Keratinocyte (primary cell): ENCODE data around the gene PARD3B. TPM values are rescaled to one million over a fixed set of nuclear protein-coding genes. Genes with fewer than 3 reads are reported as not detected.

ENCODE experiments used
- DNase-seq: peaks from one replicate; pipeline ENCODE4 v3.0.0-alpha.2; 2011; ENCODE audit warnings: low read depth, missing footprints, low spot score
- FAIRE-seq: peaks from 2 replicates; lab custom pipeline; 2011; peaks lifted over from hg19 to GRCh38; lab: Jason Lieb, UNC
- H2AFZ ChIP-seq: 2 replicates; pipeline ENCODE4 v1.6.0; 2012; ENCODE audit warnings: low read length, control low read depth, inconsistent platforms; ENCODE audit not compliant: control insufficient read depth
- H3K27ac ChIP-seq: 2 replicates; pipeline ENCODE4 v1.5.1; 2011; ENCODE audit warnings: low read length; ENCODE audit not compliant: control insufficient read depth, insufficient read depth
- H3K27me3 ChIP-seq: 3 replicates; pipeline ENCODE4 v1.6.0; 2011; ENCODE audit warnings: low read length; ENCODE audit not compliant: control insufficient read depth, insufficient read depth; ENCODE audit errors: extremely low read depth
- H3K36me3 ChIP-seq, 2 experiments: 2 replicates in 1 of 2; 3 replicates in 1 of 2; pipeline ENCODE4 v1.5.1; 2011; ENCODE audit warnings: low read length in 2 of 2, mild to moderate bottlenecking in 1 of 2; ENCODE audit not compliant: control insufficient read depth in 2 of 2, insufficient read depth in 2 of 2; ENCODE audit errors: extremely low read depth in 1 of 2
- H3K4me1 ChIP-seq: 3 replicates; pipeline ENCODE4 v1.5.1; 2011; ENCODE audit warnings: low read length; ENCODE audit not compliant: control insufficient read depth, insufficient read depth; ENCODE audit errors: extremely low read depth
- H3K4me2 ChIP-seq: 3 replicates; pipeline ENCODE4 v1.6.0; 2011; ENCODE audit warnings: low read depth, low read length; ENCODE audit not compliant: control insufficient read depth, insufficient read depth; ENCODE audit errors: extremely low read depth
- H3K4me3 ChIP-seq, 3 experiments: fragments of 200-600 bp in 1 of 3; sonication (generic) in 1 of 3; 2 replicates in 2 of 3; 3 replicates in 1 of 3; pipeline ENCODE4 v1.5.1; 2011 to 2016; ENCODE audit warnings: low read length in 3 of 3, mild to moderate bottlenecking in 3 of 3, control low read depth in 2 of 3, inconsistent platforms in 1 of 3, low read depth in 1 of 3, mixed read lengths in 1 of 3, mixed run types in 1 of 3, moderate library complexity in 1 of 3; ENCODE audit not compliant: control insufficient read depth in 2 of 3, insufficient read depth in 2 of 3; ENCODE audit errors: extremely low read depth in 1 of 3
- H3K79me2 ChIP-seq: 2 replicates; pipeline ENCODE4 v1.6.0; 2012; ENCODE audit warnings: low read length; ENCODE audit not compliant: control insufficient read depth, insufficient read depth
- H3K9ac ChIP-seq: 3 replicates; pipeline ENCODE4 v1.6.0; 2011; ENCODE audit warnings: low read length; ENCODE audit not compliant: control insufficient read depth, insufficient read depth; ENCODE audit errors: extremely low read depth
- H3K9me1 ChIP-seq: 3 replicates; pipeline ENCODE4 v1.6.0; 2011; ENCODE audit warnings: low read length; ENCODE audit not compliant: control insufficient read depth, insufficient read depth; ENCODE audit errors: extremely low read depth
- H3K9me3 ChIP-seq: 2 replicates; pipeline ENCODE4 v1.5.1; 2012; ENCODE audit warnings: low read depth, low read length; ENCODE audit not compliant: control insufficient read depth
- H4K20me1 ChIP-seq: 3 replicates; pipeline ENCODE4 v1.6.0; 2011; ENCODE audit warnings: low read length; ENCODE audit not compliant: control insufficient read depth, insufficient read depth; ENCODE audit errors: extremely low read depth
- EZH2 ChIP-seq: IDR thresholded peaks from one replicate; pipeline ENCODE4 v1.6.1; 2012; ENCODE audit warnings: inconsistent platforms, mild to moderate bottlenecking, low read length, moderate library complexity
- dilution Hi-C: fragments of 300-500 bp; cut with MboI; formaldehyde crosslinking; loops from one replicate; pipeline ENCODE4 v1.7.0; 2020; ENCODE audit warnings: low sequenced_read_pairs; ENCODE audit not compliant: extremely low pct_ligation_motif_present
- polyA plus RNA-seq, 5 experiments: library from polyadenylated mRNA; depleted of rRNA in 3 of 5; stranded (reverse) in 3 of 5; stranded (forward) in 1 of 5; unstranded in 1 of 5; fragments of >200 nt; gene quantifications; 1 replicate in 1 of 5; 2 replicates in 3 of 5; 3 replicates in 1 of 5; pipeline versions ENCODE4 v1.2.1 to v1.2.3, GENCODE V29; 2011 to 2012; ENCODE audit warnings: missing spikeins in 2 of 5, low read depth in 1 of 5, low replicate concordance in 1 of 5
- TF ChIP-seq, protein P1 (sequence below), 3 experiments: IDR thresholded peaks in 1 of 3; conservative IDR thresholded peaks in 1 of 3; optimal IDR thresholded peaks in 1 of 3; 2 replicates in 2 of 3; 3 replicates in 1 of 3; pipeline versions ENCODE3 to v1.5.1; 2011; ENCODE audit warnings: low read length in 3 of 3, mild to moderate bottlenecking in 3 of 3, moderate library complexity in 2 of 3, control low read depth in 1 of 3, inconsistent platforms in 1 of 3; ENCODE audit not compliant: insufficient read depth in 2 of 3; ENCODE audit errors: extremely low read depth in 1 of 3

PARD3B gene
- polyA plus RNA-seq, 1 donor (not counting 4 experiments of a cell fraction or from before 2014, with no cell fraction given): 1.2 TPM

DNA sequence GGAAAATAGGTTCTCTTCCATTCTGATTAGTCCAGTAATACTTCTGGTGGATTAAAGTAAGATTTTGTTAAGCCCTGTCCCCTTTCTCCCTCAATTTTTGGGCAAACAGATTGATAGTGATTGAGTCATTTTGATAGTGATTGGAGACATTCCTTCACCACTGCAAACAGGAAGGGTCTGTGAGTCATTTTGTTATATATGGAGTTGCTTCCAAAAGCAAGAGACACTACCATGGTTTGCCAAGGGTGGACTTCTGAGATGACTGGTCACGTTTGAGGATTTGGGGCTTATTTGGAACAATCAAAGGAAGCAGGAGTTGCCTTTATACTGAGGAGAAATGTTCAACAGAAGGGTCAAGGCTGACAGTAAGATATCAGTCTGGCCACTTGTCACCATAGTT, 249.9 kb downstream of the PARD3B start:
- FAIRE-seq (peak; percentile 5), DNase-seq (no peak)
- no peaks in the 10 kb centered on the region for H3K79me2 ChIP-seq
- no peaks in the 10 kb centered on the region for H3K36me3 ChIP-seq
- no peaks in the 10 kb centered on the region for H3K9me3 ChIP-seq
- peaks cover 7% of the 10 kb centered on the region for H3K4me1 ChIP-seq
- no peaks in the 10 kb centered on the region for H3K9me1 ChIP-seq
- dilution Hi-C loops: no loop called here
- no peak overlapping the region for H3K4me3 ChIP-seq
- H2AFZ ChIP-seq: no peak overlapping the region
- no peak overlapping the region for H3K9ac ChIP-seq
- H3K27me3 ChIP-seq: no peaks in the 10 kb centered on the region
- TF ChIP-seq EZH2: no peak
- TF ChIP-seq, protein P1, sequence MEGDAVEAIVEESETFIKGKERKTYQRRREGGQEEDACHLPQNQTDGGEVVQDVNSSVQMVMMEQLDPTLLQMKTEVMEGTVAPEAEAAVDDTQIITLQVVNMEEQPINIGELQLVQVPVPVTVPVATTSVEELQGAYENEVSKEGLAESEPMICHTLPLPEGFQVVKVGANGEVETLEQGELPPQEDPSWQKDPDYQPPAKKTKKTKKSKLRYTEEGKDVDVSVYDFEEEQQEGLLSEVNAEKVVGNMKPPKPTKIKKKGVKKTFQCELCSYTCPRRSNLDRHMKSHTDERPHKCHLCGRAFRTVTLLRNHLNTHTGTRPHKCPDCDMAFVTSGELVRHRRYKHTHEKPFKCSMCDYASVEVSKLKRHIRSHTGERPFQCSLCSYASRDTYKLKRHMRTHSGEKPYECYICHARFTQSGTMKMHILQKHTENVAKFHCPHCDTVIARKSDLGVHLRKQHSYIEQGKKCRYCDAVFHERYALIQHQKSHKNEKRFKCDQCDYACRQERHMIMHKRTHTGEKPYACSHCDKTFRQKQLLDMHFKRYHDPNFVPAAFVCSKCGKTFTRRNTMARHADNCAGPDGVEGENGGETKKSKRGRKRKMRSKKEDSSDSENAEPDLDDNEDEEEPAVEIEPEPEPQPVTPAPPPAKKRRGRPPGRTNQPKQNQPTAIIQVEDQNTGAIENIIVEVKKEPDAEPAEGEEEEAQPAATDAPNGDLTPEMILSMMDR (optimal IDR thresholded peaks at IDR 0.05 in 1 of 3, IDR thresholded peaks at IDR 0.05 in 1 of 3, conservative IDR thresholded peaks at IDR 0.05 in 1 of 3; ENCODE audit: extremely low read depth in 1 of 3, insufficient read depth in 2 of 3, low read length in 3 of 3): no peak
- H3K27ac ChIP-seq: no peak overlapping the region
- no peaks in the 10 kb centered on the region for H4K20me1 ChIP-seq
- peak overlapping the region; percentile 19 for H3K4me2 ChIP-seq

DNA sequence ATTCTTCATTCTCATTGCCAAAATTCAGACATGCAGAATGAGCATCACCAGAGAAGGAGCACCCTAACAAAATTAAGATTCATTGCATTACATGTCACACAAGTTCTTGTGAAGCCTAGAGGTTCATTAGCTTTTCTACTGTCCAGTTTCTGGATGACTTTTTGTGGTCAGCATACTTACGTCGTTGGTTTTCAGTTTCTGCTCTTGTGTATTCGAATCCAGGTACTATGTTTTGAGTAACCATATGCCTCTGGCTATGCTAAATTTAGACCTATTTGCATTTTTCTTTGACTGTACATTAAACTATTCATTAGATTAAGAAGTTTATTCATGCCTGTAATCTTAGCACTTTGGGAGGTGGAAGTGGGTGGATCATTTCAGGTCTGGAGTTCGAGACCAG, 251.3 kb downstream of the PARD3B start:
- no peak for FAIRE-seq
- dilution Hi-C loops: no loop called here

More for the DNA sequence above, 251.3 kb downstream of the PARD3B start:
- Histone ChIP-seq H3K79me2 (no peaks in the 10 kb centered on the region), H3K4me2 (no peak overlapping the region), H3K4me3 (no peak overlapping the region), H2AFZ (no peak overlapping the region), H3K27me3 (no peaks in the 10 kb centered on the region), H3K36me3 (no peaks in the 10 kb centered on the region), H4K20me1 (no peaks in the 10 kb centered on the region), H3K27ac (no peak overlapping the region), H3K9me1 (no peaks in the 10 kb centered on the region), H3K4me1 (peaks cover 7% of the 10 kb centered on the region), H3K9me3 (no peaks in the 10 kb centered on the region), H3K9ac (no peak overlapping the region)
- DNase-seq: no peak
- TF ChIP-seq, protein P1 (optimal IDR thresholded peaks at IDR 0.05 in 1 of 3, IDR thresholded peaks at IDR 0.05 in 1 of 3, conservative IDR thresholded peaks at IDR 0.05 in 1 of 3; ENCODE audit: extremely low read depth in 1 of 3, insufficient read depth in 2 of 3, low read length in 3 of 3): no peak
- no peak for TF ChIP-seq EZH2
